Esophagus muscularis mucosa (tissue), 4 donors: Measurements from ENCODE around the gene MAGI2.

Experiments
- CTCF ChIP-seq, 3 experiments: fragments of 200-600 bp in 2 of 3; fragments of 450-650 bp in 1 of 3; sonication (generic) in 2 of 3; IDR thresholded peaks; one replicate each; pipeline ENCODE4 v1.5.1; 2017 to 2019; ENCODE audit warnings: antibody characterized with exemption in 3 of 3, mild to moderate bottlenecking in 2 of 3, moderate library complexity in 1 of 3
- EP300 ChIP-seq: sonication (generic); formaldehyde crosslinking; IDR thresholded peaks from one replicate; pipeline ENCODE4 v1.6.1; 2017; ENCODE audit warnings: antibody characterized with exemption
- POLR2A ChIP-seq: fragments of 450-650 bp; IDR thresholded peaks from one replicate; pipeline ENCODE4 v1.6.1; 2017; ENCODE audit warnings: antibody characterized with exemption, moderate library complexity, mild to moderate bottlenecking, low read depth
- POLR2AphosphoS5 ChIP-seq, 2 donors: sonication (generic); formaldehyde crosslinking; IDR thresholded peaks; one replicate each; pipeline ENCODE4 v1.6.1; 2017; ENCODE audit warnings: antibody characterized with exemption in 2 of 2

GRCh38 chr7:79420464-79420863, 33.0 kb downstream of the MAGI2 start:
- TF ChIP-seq POLR2A (no peak), CTCF (IDR thresholded peaks at IDR 0.05) (no peak), POLR2AphosphoS5 (IDR thresholded peaks at IDR 0.05) (no peak), EP300 (no peak)
